Activated naive CD8-positive, alpha-beta T cell treated with anti-CD3 and anti-CD28 coated beads, Interleukin-2, amount 50 U/mL, for 16 hours (primary cell): ENCODE data around the gene ATP6V0B.

Experiments used
- DNase-seq: peaks from one replicate; pipeline ENCODE4 v3.0.0-alpha.2; 2020; ENCODE audit warnings: low read depth, low spot score

ATP6V0B gene

DNA sequence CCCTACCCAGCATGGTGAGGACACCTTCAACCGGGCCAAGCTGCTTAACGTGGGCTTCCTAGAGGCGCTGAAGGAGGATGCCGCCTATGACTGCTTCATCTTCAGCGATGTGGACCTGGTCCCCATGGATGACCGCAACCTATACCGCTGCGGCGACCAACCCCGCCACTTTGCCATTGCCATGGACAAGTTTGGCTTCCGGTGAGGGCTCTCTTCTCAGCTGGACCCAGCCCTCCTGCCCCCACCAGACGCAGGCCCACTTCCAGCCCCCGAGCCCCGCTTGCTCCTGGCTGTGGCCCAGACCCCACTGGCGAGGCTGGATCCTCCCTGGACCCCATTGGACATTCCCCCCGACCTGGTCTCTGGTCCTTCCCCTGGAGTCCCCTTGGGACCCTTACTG is 10.1 kb downstream of the ATP6V0B start:
- DNase-seq: no peak

DNA sequence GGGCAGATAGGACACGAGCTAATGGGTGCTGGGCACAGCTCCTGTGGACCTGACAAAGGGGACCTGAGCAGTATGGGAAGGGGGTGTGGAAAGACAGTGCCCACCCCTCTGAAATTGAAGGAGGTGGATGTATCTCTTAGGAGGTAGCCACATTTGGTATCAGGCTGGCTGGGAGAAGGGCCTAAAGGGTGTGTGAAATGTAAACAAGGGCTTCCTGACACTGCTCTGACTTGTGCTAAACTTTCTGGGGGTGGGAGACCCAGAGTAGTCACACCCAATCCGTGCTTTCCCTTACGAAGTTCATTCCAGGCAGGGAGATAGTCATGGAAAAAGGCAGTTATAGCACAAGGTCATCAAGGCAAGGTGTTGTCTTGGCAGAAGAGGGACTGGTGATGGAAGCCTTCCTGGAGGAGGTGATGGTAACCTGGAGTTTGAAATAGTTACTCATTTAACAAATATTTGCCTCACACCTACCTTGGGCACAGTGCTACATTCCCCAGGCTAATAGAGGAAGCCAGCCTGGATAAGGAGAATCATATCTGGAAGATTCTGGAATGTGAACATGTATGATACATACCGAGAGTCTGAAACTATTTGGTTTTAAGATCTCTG is 11.3 kb downstream of the ATP6V0B start:
- DNase-seq: no peak

DNA sequence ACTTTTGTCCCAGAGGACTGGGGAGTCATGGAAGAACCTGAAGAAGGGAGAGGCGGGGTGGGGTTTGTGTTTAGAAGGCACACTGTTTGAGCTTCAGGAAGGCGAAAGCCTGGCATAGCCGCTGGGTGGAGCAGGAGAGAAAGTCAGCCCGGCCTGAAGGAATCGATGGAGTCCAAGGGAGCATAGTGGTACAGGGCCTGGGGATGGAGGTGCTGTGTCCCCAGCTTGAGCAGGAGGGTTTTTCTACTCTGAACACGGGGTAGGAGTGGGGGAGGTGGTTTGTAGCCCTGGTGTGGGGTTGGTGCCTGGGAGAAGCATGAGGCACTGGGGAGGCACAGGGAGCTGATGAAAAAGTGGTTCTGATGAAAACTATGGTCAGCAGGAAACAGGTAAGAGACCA is 12.0 kb downstream of the ATP6V0B start:
- DNase-seq: no peak

DNA sequence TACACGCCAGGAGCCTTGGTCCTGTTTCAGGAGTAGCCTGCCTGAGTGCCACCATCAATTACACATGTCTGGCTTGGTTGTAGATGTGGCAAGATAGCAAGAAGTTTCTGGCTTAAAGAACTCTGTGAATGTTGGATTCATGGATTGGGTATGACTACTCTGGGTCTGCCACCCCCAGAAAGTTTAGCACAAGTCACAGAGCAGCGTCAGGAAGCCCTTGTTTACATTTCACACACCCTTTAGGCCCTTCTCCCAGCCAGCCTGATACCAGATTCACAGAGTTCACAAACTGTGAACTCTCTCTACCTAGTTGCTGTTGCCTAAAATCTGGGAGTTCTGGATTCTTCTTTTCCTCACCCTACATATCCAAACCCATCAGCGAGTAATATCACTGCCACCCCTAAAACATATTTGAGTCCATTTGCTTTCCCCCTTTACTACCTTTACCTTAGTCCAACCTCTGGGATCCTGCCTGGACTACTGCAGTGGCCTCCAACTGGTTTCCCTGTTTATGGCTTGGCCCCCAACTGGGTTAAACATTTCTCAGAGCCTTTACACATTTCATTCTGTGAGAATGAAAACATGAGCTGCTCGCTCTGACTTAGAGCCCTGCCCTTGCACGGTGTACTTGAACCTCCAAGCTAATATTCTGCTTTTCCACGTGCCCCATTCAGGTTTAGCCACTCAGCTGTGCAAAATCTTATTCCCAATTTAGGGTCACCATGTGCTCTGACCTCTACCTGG is 12.6 kb downstream of the ATP6V0B start:
- DNase-seq: no peak

DNA sequence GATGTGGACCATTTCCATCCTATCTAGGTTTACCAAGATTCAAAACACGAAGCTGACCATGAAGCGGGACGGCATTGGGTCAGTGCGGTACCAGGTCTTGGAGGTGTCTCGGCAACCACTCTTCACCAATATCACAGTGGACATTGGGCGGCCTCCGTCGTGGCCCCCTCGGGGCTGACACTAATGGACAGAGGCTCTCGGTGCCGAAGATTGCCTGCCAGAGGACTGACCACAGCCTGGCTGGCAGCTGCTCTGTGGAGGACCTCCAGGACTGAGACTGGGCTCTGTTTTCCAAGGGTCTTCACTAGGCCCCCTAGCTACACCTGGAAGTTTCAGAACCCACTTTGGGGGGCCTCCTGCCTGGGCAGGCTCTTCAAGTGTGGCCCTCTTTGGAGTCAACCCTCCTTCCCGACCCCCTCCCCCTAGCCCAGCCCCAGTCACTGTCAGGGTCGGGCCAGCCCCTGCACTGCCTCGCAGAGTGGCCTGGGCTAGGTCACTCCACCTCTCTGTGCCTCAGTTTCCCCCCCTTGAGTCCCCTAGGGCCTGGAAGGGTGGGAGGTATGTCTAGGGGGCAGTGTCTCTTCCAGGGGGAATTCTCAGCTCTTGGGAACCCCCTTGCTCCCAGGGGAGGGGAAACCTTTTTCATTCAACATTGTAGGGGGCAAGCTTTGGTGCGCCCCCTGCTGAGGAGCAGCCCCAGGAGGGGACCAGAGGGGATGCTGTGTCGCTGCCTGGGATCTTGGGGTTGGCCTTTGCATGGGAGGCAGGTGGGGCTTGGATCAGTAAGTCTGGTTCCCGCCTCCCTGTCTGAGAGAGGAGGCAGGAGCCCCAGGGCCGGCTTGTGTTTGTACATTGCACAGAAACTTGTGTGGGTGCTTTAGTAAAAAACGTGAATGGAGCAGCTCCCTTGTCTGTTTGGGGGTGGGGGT is 15.8 kb downstream of the ATP6V0B start:
- DNase-seq: no peak

GRCh38 chr1:43991200-43991475 is 16.4 kb downstream of the ATP6V0B start:
- DNase-seq: no peak

GRCh38 chr1:43991476-43992231 is 16.9 kb downstream of the ATP6V0B start, which contains the start of gene CCDC24:
CCDC24 (plus strand) TSS chr1:43991599; CDS start chr1:43991879, 280 bp downstream.
- peak; percentile 45 for DNase-seq

GRCh38 chr1:43992232-43992995 is 17.7 kb downstream of the ATP6V0B start:
- no peak for DNase-seq

GRCh38 chr1:43993206-43993914 is 18.6 kb downstream of the ATP6V0B start:
- no peak for DNase-seq

DNA sequence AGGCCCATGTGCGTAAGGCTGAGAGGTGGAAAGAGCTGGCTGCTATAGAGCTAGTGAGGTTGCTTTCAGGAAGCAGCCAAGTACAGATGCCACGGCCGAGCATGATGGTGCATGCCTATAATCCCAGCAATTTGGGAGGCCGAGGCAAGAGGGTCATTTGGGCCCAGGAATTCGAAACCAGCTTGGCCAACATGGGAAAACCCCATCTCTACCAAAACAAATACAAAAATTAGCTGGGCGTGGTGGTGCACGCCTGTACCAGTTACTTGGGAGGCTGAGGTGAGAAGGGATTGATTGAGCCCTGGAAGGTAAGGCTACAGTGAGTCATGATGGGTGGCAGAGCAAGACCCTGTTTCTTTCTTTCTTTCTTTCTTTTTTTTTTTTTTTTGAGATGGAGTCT is 19.3 kb downstream of the ATP6V0B start:
- no peak for DNase-seq

GRCh38 chr1:43994794-43995790 is 20.3 kb downstream of the ATP6V0B start:
- no peak for DNase-seq

GRCh38 chr1:43995984-43996732 is 21.4 kb downstream of the ATP6V0B start:
- DNase-seq: no peak

GRCh38 chr1:43996733-43997115 is 22.0 kb downstream of the ATP6V0B start:
- no peak for DNase-seq

DNA sequence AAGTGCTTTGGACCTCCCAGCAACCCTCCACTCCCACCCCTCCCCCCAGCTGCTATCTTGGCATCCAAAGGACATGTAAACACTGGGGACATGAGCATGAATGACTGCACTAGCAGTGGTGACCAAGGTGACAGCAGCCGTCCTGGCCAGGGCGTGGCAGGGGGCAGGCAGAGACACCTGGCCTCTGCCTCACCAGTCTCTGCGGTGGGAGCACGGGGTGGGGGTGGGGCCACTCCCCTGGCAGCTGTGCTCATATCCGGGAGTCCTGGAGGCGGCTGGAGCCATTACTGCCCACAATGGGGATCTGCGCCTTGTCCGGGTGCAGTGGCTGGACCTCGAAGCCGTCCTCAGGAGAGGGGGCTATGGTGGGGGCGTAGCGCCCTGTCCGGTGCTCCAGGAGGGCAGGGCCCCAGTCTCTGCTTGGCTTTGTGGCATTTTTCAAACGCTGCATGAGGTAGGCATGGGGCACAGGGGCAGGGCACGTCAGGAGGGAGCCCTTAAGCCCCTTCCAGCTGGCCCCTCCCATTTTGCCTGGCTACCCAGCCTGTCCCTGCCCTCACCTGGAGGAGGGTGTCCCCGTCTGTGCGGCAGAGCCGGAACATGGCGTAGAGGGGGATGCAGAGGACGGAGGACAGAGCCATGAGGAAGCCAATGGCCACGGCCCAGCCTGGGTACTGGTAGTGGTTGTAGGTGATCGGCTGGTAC is 22.7 kb downstream of the ATP6V0B start:
- no peak for DNase-seq

- DNase-seq: no peak
Observed at GRCh38 chr1:43998000-43998378, 23.2 kb downstream of the ATP6V0B start.

GRCh38 chr1:43999455-43999854 is 24.7 kb downstream of the ATP6V0B start:
- DNase-seq: no peak

GRCh38 chr1:44000122-44000665 is 25.4 kb downstream of the ATP6V0B start:
- no peak for DNase-seq

DNA sequence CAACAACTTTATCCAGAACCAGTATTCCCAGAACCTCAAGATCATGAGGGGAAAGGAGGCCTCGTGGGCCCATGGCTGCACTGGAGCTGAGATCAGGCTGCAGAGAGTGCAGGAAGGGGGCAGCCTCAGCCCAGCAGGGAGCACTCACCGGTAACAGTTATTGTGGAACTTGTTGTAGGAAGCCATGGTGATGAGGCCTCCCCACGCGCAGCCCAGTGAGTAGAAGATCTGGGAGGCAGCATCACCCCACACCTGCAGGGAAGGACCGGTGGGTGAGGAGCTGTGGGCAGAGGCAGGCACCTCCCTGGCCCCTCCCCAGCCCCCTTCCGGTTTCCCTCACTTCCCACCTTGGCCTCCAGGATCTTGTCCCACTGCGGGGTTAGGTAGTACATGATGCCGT is 27.4 kb downstream of the ATP6V0B start:
- no peak for DNase-seq
